HepG2 (cell line): ENCODE results near the gene GPR152. TPM values are rescaled to one million over a fixed set of nuclear protein-coding genes. Genes with fewer than 3 reads are reported as not detected.

Experiments used
- ATAC-seq: fragments of 200-7000 bp; cut with Tn5 transposase; 3 replicates; pipeline ENCODE4 v1.9.1; 2020; ENCODE audit warnings: mild to moderate bottlenecking, moderate library complexity
- BruUV-seq: library from RNA; stranded (reverse); fragments of 400-500 nt; replicated peaks from 2 replicates; lab custom pipeline; 2021; lab: Mats Ljungman, UMichigan
- CTCF ChIA-PET: fragments of 300-600 bp; formaldehyde crosslinking; extraction: SDS; loops from one replicate; lab custom pipeline; 2021; ENCODE audit warnings: low total read pairs, inconsistent platforms, low intra/inter-chr PET ratio; lab: Yijun Ruan, JAX
- POLR2A ChIA-PET: fragments of 350-600 bp; sonication (Branson Sonifier 250); formaldehyde crosslinking; loops from one replicate; lab custom pipeline; 2020; ENCODE audit warnings: antibody characterized with exemption, inconsistent platforms; lab: Yijun Ruan, JAX
- DNase-seq: peaks from one replicate; pipeline ENCODE4 v3.0.0-alpha.2; 2015; ENCODE audit warnings: low spot score
- FAIRE-seq: peaks from 3 replicates; lab custom pipeline; 2011; peaks lifted over from hg19 to GRCh38; lab: Jason Lieb, UNC
- H2AFZ ChIP-seq: one replicate; pipeline ENCODE4 v1.6.1; 2011; ENCODE audit warnings: low read length, inconsistent platforms
- H3K27ac ChIP-seq: fragments of 300-600 bp; 3 replicates; pipeline ENCODE4 v1.8.0; 2011; ENCODE audit warnings: mixed run types, mild to moderate bottlenecking, mixed read lengths, low read length, inconsistent platforms; ENCODE audit not compliant: insufficient read depth; ENCODE audit errors: extremely low read length
- H3K27me3 ChIP-seq, 2 experiments: fragments of 200-600 bp in 1 of 2; 2 replicates in 1 of 2; 3 replicates in 1 of 2; pipeline versions ENCODE4 v1.6.0 to v1.8.0; 2011; ENCODE audit warnings: low read length in 2 of 2, mild to moderate bottlenecking in 2 of 2, moderate library complexity in 2 of 2, inconsistent platforms in 1 of 2; ENCODE audit not compliant: insufficient read depth in 2 of 2, control insufficient read depth in 1 of 2
- H3K36me3 ChIP-seq, 2 experiments: fragments of 200-600 bp in 1 of 2; replicated peaks in 1 of 2; 2 replicates in 1 of 2; 3 replicates in 1 of 2; pipeline versions ENCODE4 v1.5.1 to v1.8.0; 2011; ENCODE audit warnings: low read length in 2 of 2, inconsistent platforms in 1 of 2; ENCODE audit not compliant: insufficient read depth in 2 of 2, control insufficient read depth in 1 of 2
- H3K4me1 ChIP-seq: 2 replicates; pipeline ENCODE4 v1.5.1; 2012; ENCODE audit warnings: low read length, inconsistent platforms; ENCODE audit not compliant: insufficient read depth
- H3K4me2 ChIP-seq: 2 replicates; pipeline ENCODE4 v1.6.0; 2011; ENCODE audit warnings: low read depth, low read length, inconsistent platforms
- H3K4me3 ChIP-seq, 3 experiments: fragments of 200-600 bp in 1 of 3; sonication (generic), shearing (Covaris generic) in 1 of 3; replicated peaks in 1 of 3; 2 replicates each; pipeline ENCODE4 v1.5.1; 2011 to 2016; ENCODE audit warnings: low read length in 3 of 3, inconsistent platforms in 2 of 3, low read depth in 2 of 3, mild to moderate bottlenecking in 2 of 3, control low read depth in 1 of 3, mixed read lengths in 1 of 3; ENCODE audit not compliant: insufficient read depth in 1 of 3
- H3K79me2 ChIP-seq: one replicate; pipeline ENCODE4 v1.6.1; 2011; ENCODE audit warnings: low read length, inconsistent platforms; ENCODE audit not compliant: insufficient read depth
- H3K9ac ChIP-seq: 2 replicates; pipeline ENCODE4 v1.6.0; 2011; ENCODE audit warnings: mild to moderate bottlenecking, low read depth, low read length, inconsistent platforms; ENCODE audit not compliant: insufficient read depth
- H3K9me3 ChIP-seq: 2 replicates; pipeline ENCODE4 v1.5.1; 2012; ENCODE audit warnings: mild to moderate bottlenecking, low read length
- H4K20me1 ChIP-seq: 2 replicates; pipeline ENCODE4 v1.6.0; 2011; ENCODE audit warnings: inconsistent platforms, mild to moderate bottlenecking, low read length, moderate library complexity; ENCODE audit not compliant: insufficient read depth
- FOXC1 ChIP-seq: sonication (generic); formaldehyde crosslinking; IDR thresholded peaks from 2 replicates; pipeline ENCODE4 v1.8.0; 2022; ENCODE audit warnings: mild to moderate bottlenecking, missing genetic modification reagents, borderline replicate concordance
- MBNL3 ChIP-seq: fragments of 250-450 bp; sonication (Bioruptor Pico); conservative IDR thresholded peaks from 2 replicates; pipeline ENCODE4 v1.8.0; 2022; ENCODE audit warnings: mild to moderate bottlenecking, inconsistent platforms
- NFATC3 ChIP-seq: sonication (generic); formaldehyde crosslinking; IDR thresholded peaks from 2 replicates; pipeline ENCODE4 v1.5.1; 2020; ENCODE audit warnings: mild to moderate bottlenecking, missing genetic modification reagents
- SALL2 ChIP-seq: sonication (generic); formaldehyde crosslinking; IDR thresholded peaks from 2 replicates; pipeline ENCODE4 v1.8.1; 2023; ENCODE audit warnings: mild to moderate bottlenecking, missing genetic modification reagents, inconsistent platforms
- WGBS: methylation state at CpG from one replicate; pipeline ENCODE4 v1.1.6; 2017; ENCODE audit warnings: low lambda C conversion rate; 5-methylcytosine and 5-hydroxymethylcytosine counted together
- in situ Hi-C: cut with HindIII; loops from 2 replicates; pipeline ENCODE4 v1.10.0; 2017; ENCODE audit warnings: low pct_unique_long_range_greater_than_20kb; ENCODE audit not compliant: extremely low pct_ligation_motif_present
- intact Hi-C: fragments of 100-400 bp; cut with micrococcal nuclease; formaldehyde crosslinking; loops from one replicate; pipeline ENCODE4 v1.10.0; 2022; ENCODE audit not compliant: unreplicated experiment
- polyA plus RNA-seq, 8 experiments: library from polyadenylated mRNA; depleted of rRNA in 3 of 8; stranded (reverse) in 7 of 8; unstranded in 1 of 8; fragments of >200 nt; fragmentation: Illumina TruSeq in 4 of 8; extraction: Trizol in 4 of 8; gene quantifications; 2 replicates each; pipeline versions ENCODE4 v1.2.1 to v1.2.3, GENCODE V29; 2011 to 2016; ENCODE audit warnings: low read depth in 4 of 8, missing spikeins in 1 of 8, mixed read lengths in 1 of 8; ENCODE audit not compliant: insufficient read depth in 1 of 8
- total RNA-seq, 5 experiments: library from RNA; depleted of rRNA; stranded (reverse); fragments of >200 nt; fragmentation: Illumina TruSeq; extraction: Trizol; gene quantifications; 2 replicates each; pipeline ENCODE4 v1.2.3, GENCODE V29; 2016; ENCODE audit warnings: low read depth in 1 of 5
- TF ChIP-seq, protein P1 (sequence below): sonication (generic); formaldehyde crosslinking; IDR thresholded peaks from 2 replicates; pipeline ENCODE4 v1.5.1; 2020; ENCODE audit warnings: missing genetic modification reagents, mild to moderate bottlenecking, borderline replicate concordance
- TF ChIP-seq, protein P2 (sequence below): sonication (generic); formaldehyde crosslinking; IDR thresholded peaks from 2 replicates; pipeline ENCODE4 v1.4.0; 2020; ENCODE audit warnings: mild to moderate bottlenecking, low read depth, missing genetic modification reagents
- TF ChIP-seq, protein P3 (sequence below): sonication (generic); formaldehyde crosslinking; IDR thresholded peaks from 2 replicates; pipeline ENCODE4 v1.4.0; 2020; ENCODE audit warnings: missing genetic modification reagents, borderline replicate concordance

The GPR152 gene
- total and polyA plus RNA-seq, 2 of the 13 experiments (the other 11 are each of a cell fraction or from before 2014, with no cell fraction given), result not detected

DNA sequence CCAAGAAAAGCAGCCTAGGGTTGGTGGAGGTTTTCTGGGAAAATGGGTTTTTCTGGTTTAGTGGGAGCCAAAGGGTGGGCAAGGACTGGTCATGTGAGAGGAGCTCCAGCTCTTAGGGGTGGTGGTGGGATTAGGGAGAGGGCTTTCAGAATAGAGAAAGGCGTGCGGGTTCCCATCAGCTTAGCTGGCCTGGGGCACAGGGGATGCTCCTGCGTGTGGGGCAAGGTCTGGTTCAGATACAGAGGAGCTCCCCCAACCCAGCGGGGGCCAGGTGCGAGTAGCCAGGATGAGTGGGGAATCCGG, 15.9 kb upstream of the GPR152 start:
- Histone ChIP-seq H3K4me1 (peaks cover 69% of the 10 kb centered on the region), H3K79me2 (no peaks in the 10 kb centered on the region), H4K20me1 (no peaks in the 10 kb centered on the region), H3K27me3 (no peaks in the 10 kb centered on the region), H3K4me3 (peak overlapping the region; percentile 81 to 87 (median 81)), H3K9me3 (no peaks in the 10 kb centered on the region), H3K36me3 (no peaks in the 10 kb centered on the region), H3K27ac (peak overlapping the region; percentile 56)
- 0% methylated on average over 2 of the region's 6 CpGs for WGBS
- no TSS peak for BruUV-seq
- intact Hi-C loops, result no loop called here
- TF ChIP-seq, protein P1, sequence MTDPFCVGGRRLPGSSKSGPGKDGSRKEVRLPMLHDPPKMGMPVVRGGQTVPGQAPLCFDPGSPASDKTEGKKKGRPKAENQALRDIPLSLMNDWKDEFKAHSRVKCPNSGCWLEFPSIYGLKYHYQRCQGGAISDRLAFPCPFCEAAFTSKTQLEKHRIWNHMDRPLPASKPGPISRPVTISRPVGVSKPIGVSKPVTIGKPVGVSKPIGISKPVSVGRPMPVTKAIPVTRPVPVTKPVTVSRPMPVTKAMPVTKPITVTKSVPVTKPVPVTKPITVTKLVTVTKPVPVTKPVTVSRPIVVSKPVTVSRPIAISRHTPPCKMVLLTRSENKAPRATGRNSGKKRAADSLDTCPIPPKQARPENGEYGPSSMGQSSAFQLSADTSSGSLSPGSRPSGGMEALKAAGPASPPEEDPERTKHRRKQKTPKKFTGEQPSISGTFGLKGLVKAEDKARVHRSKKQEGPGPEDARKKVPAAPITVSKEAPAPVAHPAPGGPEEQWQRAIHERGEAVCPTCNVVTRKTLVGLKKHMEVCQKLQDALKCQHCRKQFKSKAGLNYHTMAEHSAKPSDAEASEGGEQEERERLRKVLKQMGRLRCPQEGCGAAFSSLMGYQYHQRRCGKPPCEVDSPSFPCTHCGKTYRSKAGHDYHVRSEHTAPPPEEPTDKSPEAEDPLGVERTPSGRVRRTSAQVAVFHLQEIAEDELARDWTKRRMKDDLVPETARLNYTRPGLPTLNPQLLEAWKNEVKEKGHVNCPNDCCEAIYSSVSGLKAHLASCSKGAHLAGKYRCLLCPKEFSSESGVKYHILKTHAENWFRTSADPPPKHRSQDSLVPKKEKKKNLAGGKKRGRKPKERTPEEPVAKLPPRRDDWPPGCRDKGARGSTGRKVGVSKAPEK (CRISPR knock-in tag), result no peak
- TF ChIP-seq SALL2 (CRISPR knock-in tag) (no peak), FOXC1 (CRISPR knock-in tag) (0 out of 2 replicates have a peak, but pooled peaks have one; percentile 38), MBNL3 (CRISPR knock-in tag) (no peak), NFATC3 (no peak)
- TF ChIP-seq, protein P2, sequence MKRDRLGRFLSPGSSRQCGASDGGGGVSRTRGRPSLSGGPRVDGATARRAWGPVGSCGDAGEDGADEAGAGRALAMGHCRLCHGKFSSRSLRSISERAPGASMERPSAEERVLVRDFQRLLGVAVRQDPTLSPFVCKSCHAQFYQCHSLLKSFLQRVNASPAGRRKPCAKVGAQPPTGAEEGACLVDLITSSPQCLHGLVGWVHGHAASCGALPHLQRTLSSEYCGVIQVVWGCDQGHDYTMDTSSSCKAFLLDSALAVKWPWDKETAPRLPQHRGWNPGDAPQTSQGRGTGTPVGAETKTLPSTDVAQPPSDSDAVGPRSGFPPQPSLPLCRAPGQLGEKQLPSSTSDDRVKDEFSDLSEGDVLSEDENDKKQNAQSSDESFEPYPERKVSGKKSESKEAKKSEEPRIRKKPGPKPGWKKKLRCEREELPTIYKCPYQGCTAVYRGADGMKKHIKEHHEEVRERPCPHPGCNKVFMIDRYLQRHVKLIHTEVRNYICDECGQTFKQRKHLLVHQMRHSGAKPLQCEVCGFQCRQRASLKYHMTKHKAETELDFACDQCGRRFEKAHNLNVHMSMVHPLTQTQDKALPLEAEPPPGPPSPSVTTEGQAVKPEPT (CRISPR knock-in tag), result 0 out of 2 replicates have a peak, but pooled peaks have one; percentile 2
- TF ChIP-seq, protein P3, sequence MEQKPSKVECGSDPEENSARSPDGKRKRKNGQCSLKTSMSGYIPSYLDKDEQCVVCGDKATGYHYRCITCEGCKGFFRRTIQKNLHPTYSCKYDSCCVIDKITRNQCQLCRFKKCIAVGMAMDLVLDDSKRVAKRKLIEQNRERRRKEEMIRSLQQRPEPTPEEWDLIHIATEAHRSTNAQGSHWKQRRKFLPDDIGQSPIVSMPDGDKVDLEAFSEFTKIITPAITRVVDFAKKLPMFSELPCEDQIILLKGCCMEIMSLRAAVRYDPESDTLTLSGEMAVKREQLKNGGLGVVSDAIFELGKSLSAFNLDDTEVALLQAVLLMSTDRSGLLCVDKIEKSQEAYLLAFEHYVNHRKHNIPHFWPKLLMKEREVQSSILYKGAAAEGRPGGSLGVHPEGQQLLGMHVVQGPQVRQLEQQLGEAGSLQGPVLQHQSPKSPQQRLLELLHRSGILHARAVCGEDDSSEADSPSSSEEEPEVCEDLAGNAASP, result no peak
- TF ChIP-seq, all 625 proteins: peak for 2
- H2AFZ ChIP-seq, result no peak overlapping the region
- POLR2A ChIA-PET, result interaction anchor here (0.7 to 2.0 kb wide), 13 partner anchors 8 to 229 kb away, joined by 3 to 22 read pairs (median 4); partner anchors contain the start of genes AIP, POLD4, PPP1CA and PTPRCAP
- DNase-seq, result no peak
- no peak for FAIRE-seq
- in situ Hi-C loops, result loop anchor here (5.0 kb wide), 1 partner anchor 66 kb away; the partner anchor contains the start of genes PPP1CA and TBC1D10C
- H3K4me2 ChIP-seq, result peak overlapping the region; percentile 97
- CTCF ChIA-PET, result no interaction called here
- peak overlapping the region; percentile 71 for H3K9ac ChIP-seq
- ATAC-seq, result peak; percentile 5
